DOHH2 (cell line): ENCODE results near the gene SLC15A2.

Experiments
- CTCF ChIP-seq: fragments of 200-600 bp; sonication (generic); IDR thresholded peaks from one replicate; pipeline ENCODE4 v1.5.1; 2014; ENCODE audit warnings: antibody characterized with exemption, mild to moderate bottlenecking, low read depth, low read length; ENCODE audit not compliant: poor library complexity, severe bottlenecking
- EZH2phosphoT487 ChIP-seq: fragments of 200-600 bp; sonication (generic); IDR thresholded peaks from 2 replicates; pipeline ENCODE4 v1.6.1; 2017; ENCODE audit warnings: borderline replicate concordance, mild to moderate bottlenecking, antibody characterized with exemption, low read length, moderate library complexity, mixed read lengths

GRCh38 chr3:121943431-121943830, 49.2 kb downstream of the SLC15A2 start:
- TF ChIP-seq CTCF = no peak
- no peak for TF ChIP-seq EZH2phosphoT487
